Muscle of arm (tissue), 12 donors: ENCODE measurements around the gene SZRD1. TPM values are rescaled to one million over a fixed set of nuclear protein-coding genes. Genes with fewer than 3 reads are reported as not detected.
"Not testable (repeated sequence)": the region's sequence is repeated elsewhere in the genome, so short reads cannot be mapped to it uniquely, and the experiment has no call there.

ENCODE experiments used
- DNase-seq: peaks from one replicate; pipeline ENCODE4 v3.0.0-alpha.2; 2013
- polyA plus RNA-seq, 12 donors: library from polyadenylated mRNA; unstranded; fragments of 120-200 nt; gene quantifications; one replicate each; pipeline ENCODE4 v1.2.1, GENCODE V29; 2013; ENCODE audit not compliant: insufficient read length in 12 of 12

SZRD1 gene
- polyA plus RNA-seq, 12 donors = 72.1 to 107 (median 86.0) TPM; not detected in 1

GRCh38 chr1:16351994-16352841, 14.8 kb upstream of the SZRD1 start, which contains the start of gene FBXO42:
Gene FBXO42, minus strand, starts transcription at chr1:16352480. Its CDS starts 37,062 bp downstream, at chr1:16315418.
- peak; percentile 91 for DNase-seq

- no peak for DNase-seq
Observed at GRCh38 chr1:16352842-16353535, 14.1 kb upstream of the SZRD1 start.

- DNase-seq = no peak
Observed at GRCh38 chr1:16354619-16355018, 12.4 kb upstream of the SZRD1 start.

GRCh38 chr1:16356867-16357266, 10.2 kb upstream of the SZRD1 start:
- no peak for DNase-seq

GRCh38 chr1:16365146-16365498, 1.9 kb upstream of the SZRD1 start:
- not testable (repeated sequence) for DNase-seq

GRCh38 chr1:16367258-16367967, 371 bp downstream of the SZRD1 start:
- DNase-seq = peak; percentile 87

- peak; percentile 42 for DNase-seq
Observed at GRCh38 chr1:16367968-16368890, 1.2 kb downstream of the SZRD1 start.

- no peak for DNase-seq
Observed at GRCh38 chr1:16369821-16370220, 2.8 kb downstream of the SZRD1 start.

- DNase-seq = no peak
Observed at GRCh38 chr1:16371725-16372124, 4.7 kb downstream of the SZRD1 start.

GRCh38 chr1:16372535-16373285, 5.7 kb downstream of the SZRD1 start:
- no peak for DNase-seq

- DNase-seq = no peak
Observed at GRCh38 chr1:16374266-16374665, 7.2 kb downstream of the SZRD1 start.

GRCh38 chr1:16375521-16376340, 8.7 kb downstream of the SZRD1 start:
- DNase-seq = no peak

GRCh38 chr1:16376971-16377370, 9.9 kb downstream of the SZRD1 start:
- no peak for DNase-seq

- no peak for DNase-seq
Observed at GRCh38 chr1:16378443-16378842, 11.4 kb downstream of the SZRD1 start.

GRCh38 chr1:16380868-16381267, 13.8 kb downstream of the SZRD1 start:
- DNase-seq = no peak

- DNase-seq = no peak
Observed at GRCh38 chr1:16383888-16384287, 16.8 kb downstream of the SZRD1 start.

GRCh38 chr1:16385659-16386453, 18.8 kb downstream of the SZRD1 start:
- no peak for DNase-seq

GRCh38 chr1:16386454-16387113, 19.5 kb downstream of the SZRD1 start:
- DNase-seq = peak; percentile 36
